HG03378 (cell line): ENCODE results near the gene WWOX.
A peak's percentile ranks its signal among the peaks of the same experiment; 100 is the strongest.

ENCODE experiments used
- ATAC-seq: cut with Tn5 transposase; IDR thresholded peaks from one replicate; pipeline ENCODE4 v1.9.1; 2021; ENCODE audit warnings: mild to moderate bottlenecking, moderate library complexity; ENCODE audit not compliant: unreplicated experiment

WWOX gene

DNA sequence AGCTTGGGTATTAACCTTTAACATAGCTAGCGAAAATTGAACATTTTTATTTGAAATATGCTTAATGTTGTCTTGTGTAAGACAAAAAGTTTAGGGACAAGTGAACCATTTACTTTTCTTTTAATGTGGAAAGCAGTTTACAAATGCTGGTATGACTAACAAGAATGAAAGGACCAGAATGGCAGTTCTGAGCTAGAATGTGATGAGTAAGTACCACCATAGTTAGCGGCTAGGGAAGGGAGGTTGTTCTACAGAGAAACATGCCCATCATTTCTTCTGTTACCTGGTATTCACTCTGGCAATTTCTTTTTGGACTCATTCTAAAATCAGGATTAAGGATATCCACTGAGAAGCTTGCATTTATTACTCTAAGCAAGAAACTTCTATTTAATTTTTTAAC lies 121.1 kb downstream of the WWOX start:
- ATAC-seq, result no peak

DNA sequence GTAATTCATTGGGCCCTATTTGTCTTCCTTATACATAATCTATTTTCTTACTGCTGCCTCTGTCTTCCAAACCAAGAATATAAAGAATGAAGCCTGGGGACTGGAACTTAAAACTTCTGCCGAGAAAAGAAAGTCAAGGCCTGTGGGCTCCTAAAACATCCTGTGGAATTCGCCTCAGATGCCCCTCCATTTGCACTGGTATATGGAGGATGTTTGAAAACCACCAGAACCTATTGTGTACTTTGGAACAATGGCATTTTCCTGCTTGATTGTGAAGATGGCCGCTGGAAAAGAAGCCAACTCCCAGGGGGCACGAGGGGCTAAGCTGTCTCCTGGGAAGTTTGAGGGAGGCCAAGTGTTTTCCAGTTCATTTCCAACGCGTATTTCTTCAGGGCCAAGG lies 122.4 kb downstream of the WWOX start:
- ATAC-seq, result no peak

DNA sequence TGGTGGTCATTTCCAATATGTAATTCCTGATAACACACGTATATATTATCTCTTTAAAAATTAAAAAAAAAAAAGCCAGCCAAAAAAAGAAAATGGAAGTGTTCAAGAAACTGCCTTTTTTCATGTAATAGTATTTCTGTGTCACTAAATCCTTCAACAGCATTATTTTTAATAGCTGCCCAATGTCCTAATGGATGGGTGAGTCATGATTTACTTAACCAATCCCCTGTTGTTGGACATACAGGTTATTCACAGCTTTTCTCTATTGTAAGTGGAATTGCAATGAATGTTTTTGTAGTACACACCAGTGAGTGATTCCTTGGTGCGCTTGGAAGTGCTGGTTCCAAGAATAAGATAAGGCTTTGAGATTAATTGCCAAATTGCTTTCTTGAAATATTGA lies 124.9 kb downstream of the WWOX start:
- ATAC-seq, result no peak

DNA sequence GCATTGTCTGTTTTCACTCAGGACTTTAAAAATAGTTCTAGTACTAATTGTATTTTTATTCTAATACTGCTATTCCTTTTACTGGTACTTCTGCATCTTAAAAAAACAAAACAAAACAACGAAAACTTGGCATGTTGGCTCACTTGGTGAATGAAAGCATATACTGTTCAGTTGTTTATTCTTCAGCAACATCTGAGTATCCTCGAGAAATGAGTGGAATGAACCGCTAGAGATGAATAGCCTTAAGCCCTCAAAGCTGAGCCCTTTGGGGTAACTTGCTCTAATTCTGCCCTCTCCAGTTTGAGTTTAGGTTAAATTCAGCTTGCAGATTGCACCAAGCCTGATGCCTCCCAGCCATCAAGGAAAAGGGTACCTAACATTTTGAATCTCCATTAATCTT lies 126.5 kb downstream of the WWOX start:
- no peak for ATAC-seq

DNA sequence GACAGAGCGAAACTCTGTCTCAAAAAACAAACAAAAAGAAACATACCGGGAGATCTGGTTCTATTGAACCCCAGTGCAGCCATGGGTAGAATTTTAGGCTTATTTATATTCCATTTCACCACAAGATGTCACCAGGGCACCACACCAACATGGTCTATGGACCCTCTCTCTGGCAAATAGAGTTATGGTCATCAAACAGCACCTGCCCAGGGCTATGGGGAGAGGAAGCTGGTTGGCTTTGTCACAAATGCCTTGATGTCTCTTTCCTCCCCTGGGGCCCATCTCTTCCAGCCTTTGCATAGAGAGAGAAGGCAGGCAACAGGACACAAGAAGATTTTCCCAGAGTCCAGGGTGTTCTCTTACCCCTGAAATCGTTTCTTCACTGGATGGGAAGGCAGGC lies 128.4 kb downstream of the WWOX start:
- no peak for ATAC-seq

DNA sequence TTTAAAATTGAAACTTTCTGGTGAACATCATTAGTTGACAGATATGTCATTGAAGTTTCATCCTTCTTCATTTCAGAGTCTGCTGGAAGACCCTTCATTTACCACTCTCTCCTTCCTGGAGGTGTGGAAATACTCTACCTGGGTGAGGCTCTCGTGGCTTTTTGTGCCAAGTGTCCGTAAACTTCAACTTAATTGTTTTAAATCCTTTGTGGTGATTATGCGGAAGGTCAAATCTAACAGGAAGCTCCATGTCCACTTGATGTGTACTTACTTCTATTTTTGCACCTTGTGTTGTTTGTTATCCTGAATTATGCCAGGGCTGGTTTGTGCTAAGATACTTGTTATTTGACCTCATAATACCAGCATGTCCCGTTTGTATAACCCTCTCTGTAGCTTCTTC lies 129.2 kb downstream of the WWOX start:
- no peak for ATAC-seq

GRCh38 chr16:78230832-78231231 lies 131.4 kb downstream of the WWOX start:
- ATAC-seq, result no peak

DNA sequence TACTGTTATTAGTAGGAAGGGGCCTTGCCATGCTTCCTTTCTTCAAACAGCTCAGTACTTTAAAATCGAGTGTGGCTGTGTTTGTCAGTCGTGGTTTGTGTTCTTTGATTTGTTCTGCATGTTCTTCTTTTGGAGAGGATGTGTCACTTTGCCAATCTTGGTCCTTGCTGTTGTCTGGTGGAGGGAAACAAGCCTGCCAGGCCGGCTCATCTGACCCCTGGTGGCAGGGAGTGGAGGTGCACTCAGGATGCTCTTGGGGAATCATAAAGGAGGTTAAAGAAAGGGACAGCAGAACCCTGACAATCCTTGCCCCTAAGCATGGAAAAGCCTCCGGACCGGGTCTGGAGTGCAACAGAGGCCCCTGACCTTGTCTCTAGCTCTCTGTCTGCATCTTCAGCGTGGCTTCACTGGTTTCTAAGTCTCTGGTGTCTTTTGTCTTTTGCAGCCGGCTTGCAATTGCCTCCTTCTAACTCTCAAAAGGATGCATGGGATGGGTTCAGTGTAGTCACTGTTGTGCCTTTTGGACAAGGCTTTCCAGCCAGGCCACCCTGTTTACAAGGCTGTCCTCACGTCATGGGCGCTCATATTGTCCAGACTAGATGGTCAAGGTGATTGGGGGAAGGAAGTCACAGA lies 135.8 kb downstream of the WWOX start:
- peak; percentile 91 for ATAC-seq

GRCh38 chr16:78235876-78236275 lies 136.4 kb downstream of the WWOX start:
- no peak for ATAC-seq

- no peak for ATAC-seq
Measured at GRCh38 chr16:78237841-78238240, 138.4 kb downstream of the WWOX start.

DNA sequence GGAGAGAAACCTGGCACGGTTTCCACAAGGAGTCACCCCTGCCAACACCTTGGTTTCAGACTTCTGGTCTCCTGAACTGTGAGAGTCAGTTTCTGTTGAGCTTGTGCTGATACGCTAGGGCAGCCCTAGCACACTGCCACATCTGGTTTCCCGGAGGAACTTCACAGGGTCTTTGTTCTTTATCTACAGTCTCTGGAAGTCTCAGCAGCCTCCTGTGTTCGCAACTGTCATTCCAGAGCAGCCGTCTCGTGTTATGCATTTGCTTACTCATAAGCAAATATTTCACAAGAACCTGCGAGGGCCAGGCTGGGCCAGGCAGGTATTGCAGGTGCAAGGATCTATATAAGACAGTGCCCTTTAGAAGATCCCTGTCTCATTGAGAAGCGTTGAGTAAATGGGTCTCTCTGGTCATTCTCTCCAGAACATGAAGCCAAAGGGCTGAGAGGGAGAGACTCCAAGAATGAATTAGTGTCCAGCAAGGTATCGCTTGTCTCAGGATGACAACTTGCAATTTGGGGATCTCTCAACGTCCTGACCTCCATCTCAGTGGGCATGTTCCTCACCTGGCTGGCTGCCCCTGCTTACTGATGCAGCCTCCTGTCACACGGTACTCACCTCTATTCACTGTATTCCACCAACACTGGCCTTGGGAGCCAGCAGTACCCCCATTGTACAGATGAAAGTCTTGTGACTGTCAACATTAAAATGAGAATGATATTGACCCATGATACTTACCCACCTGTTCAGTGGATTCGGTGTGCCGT lies 141.2 kb downstream of the WWOX start:
- no peak for ATAC-seq

DNA sequence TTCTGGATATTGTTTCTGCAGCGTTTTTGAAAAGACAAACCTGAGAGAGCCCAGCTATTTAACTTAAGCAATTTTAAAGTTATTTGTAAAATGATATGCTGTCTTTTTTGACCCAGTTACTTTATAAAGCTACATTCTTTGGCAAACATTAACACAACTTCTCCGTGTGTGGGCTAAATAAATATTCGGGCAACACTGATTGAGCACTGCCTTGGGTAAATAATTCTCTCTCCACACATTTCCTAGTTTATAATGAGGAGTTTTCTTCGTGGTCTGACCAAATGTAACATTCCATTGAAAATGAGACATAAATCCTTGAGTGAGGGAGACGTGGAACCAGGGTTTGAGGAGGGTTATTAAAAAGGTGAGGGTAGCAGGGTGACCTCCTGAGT lies 142.8 kb downstream of the WWOX start:
- ATAC-seq, result no peak

DNA sequence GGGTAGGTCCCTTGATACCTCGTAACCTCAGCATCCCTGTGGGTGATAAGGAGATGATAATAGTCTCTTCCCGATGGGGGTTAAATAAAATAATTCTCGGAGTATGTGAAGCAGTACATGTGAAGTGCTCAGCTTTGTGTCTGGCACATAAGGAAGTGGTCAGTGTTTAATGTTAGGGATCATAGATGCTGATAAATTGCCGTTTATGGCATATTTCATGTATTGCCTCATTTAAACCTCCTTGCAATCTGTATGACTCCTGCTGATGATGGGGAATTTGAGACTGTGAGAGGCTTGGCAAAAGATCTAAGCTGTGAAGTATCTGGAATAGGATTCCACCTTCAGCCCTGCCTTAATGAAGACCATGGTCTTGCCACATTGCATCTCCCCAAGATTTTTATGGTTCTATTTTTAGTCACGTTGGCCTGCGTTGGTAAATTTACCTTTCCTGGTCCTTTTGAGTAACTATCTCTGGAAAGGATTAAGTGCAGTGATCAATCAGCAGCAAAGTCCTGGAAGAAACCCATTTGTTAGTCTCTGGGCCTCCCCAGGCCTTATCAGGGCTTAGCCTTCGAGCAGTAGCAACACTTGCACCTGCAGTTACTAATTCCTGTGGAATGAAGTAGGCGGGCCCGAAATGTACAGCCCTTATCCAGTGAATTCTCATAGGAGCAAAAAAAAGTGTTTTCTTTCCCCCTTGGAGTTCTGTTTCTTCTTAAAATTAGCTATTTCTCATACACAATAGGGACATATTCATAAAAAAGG lies 144.9 kb downstream of the WWOX start:
- no peak for ATAC-seq

- ATAC-seq, result no peak
Measured at GRCh38 chr16:78246559-78246958, 147.1 kb downstream of the WWOX start.

DNA sequence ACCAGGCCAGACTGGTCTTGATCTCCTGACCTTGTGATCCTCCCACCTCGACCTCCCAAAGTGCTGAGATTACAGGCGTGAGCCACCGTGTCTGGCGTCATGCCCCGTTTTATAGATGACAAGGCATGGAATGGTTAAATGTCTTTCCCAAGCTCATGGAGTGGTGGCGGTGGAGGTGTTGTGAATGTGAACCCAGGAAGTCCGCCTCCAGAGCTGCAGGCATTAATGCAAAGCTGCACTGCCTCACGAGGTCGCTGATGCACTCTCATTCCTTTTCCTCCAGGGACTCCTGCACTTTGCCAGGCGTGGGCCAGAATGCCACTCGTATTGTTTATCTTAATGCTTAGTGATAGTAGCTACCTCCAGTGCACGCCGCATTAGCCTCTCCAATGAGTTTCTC lies 149.6 kb downstream of the WWOX start:
- ATAC-seq, result no peak

GRCh38 chr16:78249832-78250231 lies 150.4 kb downstream of the WWOX start:
- no peak for ATAC-seq

DNA sequence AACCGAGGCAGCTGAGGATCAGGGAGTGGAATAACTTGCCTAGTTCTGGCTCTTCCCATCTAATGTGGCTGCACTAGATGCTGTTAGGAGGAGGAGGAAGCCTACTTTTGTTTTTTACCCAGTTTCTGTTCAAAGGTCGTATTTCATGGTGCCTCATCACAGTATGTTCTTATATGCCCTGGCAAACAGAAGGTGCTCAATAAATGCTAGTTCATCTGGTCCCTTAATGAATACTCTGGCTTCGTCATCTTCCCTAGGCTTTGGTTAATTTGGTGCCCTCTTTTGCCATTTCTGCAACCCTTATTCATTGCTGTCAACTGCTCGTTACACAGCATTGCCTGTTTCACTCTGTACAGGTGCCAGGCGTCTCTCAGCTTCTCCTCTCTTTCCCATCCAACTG lies 151.7 kb downstream of the WWOX start:
- no peak for ATAC-seq

DNA sequence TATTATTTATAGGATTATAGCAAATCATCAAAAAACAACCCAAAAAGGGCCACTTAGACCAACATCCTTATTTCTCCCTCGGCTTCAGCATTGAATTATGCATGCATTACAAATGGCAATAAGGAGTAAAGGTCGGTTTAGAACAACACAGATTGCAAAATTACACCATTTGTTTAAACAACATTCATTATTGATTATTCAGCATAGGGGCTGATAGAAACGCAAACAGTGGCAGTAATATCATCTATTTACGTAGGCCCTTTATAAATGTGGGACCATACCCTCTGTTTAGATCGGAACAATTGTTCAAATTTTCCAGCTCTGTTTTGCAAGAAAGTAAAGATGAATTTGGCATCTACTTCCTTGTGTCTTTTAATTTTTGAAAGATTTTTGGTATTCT lies 153.3 kb downstream of the WWOX start:
- ATAC-seq, result no peak

GRCh38 chr16:78254841-78255240 lies 155.4 kb downstream of the WWOX start:
- ATAC-seq, result no peak

- no peak for ATAC-seq
Measured at GRCh38 chr16:78256686-78257375, 157.4 kb downstream of the WWOX start.

DNA sequence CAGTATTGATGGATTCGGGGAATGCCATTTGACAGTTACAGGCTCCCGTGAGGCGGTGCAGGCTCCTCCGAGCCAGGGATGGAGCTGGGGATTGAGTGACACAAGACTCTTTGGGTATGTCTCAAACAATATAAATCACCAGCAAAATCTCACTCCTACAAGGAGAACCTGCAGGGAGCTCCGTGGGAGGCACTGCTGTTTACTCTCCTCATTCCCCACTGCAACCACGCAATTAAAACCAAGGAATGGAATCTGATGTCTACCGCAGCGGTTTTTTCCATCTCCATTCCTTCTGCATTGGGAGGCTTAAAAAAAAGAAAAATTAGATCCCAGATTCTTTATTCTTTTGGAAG lies 157.9 kb downstream of the WWOX start:
- ATAC-seq, result no peak
